NT2/D1 (cell line): Measurements from ENCODE around the gene VPS18.

Experiments
- SUZ12 ChIP-seq: IDR thresholded peaks from 2 replicates; pipeline ENCODE4 v1.6.1; 2011; ENCODE audit not compliant: insufficient read length, insufficient read depth; ENCODE audit errors: extremely low read depth
- ZNF274 ChIP-seq: IDR thresholded peaks from 2 replicates; pipeline ENCODE4 v1.6.1; 2011; ENCODE audit warnings: mild to moderate bottlenecking, low read depth, low read length

- TF ChIP-seq ZNF274 (no peak), SUZ12 (no peak)
Observed at GRCh38 chr15:40902605-40903561, 8.6 kb downstream of the VPS18 start.
